DND-41 (cell line): Measurements from ENCODE around the gene TRIM44.

Experiments used
- CTCF ChIP-seq: IDR thresholded peaks from 2 replicates; pipeline ENCODE4 v1.5.1; 2012; ENCODE audit warnings: borderline replicate concordance, low read length, moderate library complexity, mild to moderate bottlenecking; ENCODE audit not compliant: poor library complexity, severe bottlenecking; ENCODE audit errors: extremely low read depth
- EZH2 ChIP-seq: IDR thresholded peaks from 3 replicates; pipeline ENCODE4 v1.6.1; 2012; ENCODE audit warnings: borderline replicate concordance, low read depth, mild to moderate bottlenecking, moderate library complexity, low read length, inconsistent platforms; ENCODE audit not compliant: severe bottlenecking

DNA sequence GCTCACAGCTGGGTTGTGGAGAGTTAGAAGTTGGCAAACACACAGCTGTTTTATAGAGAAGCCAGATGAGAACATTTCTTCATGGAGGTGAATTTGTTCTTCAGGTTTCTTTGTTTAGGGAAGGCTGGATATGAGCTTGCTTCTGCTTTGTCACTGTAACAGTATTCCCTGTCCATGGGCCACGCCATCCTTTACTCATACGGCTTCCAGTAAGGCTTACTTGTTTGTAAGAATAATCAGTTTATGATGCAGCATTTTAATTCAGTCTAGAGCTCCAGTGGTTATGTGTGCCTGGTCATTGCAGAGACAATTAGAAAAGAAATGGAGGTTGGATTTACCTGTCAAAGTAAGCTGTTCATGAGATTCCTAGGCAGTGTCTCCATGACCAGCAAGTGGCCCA, 131.8 kb downstream of the TRIM44 start:
- TF ChIP-seq EZH2 (no peak), CTCF (no peak)
